HepG2 (cell line): ENCODE data around the gene CKMT1A. TPM values are rescaled to one million over a fixed set of nuclear protein-coding genes. Genes with fewer than 3 reads are reported as not detected.

Experiments used
- ATAC-seq: fragments of 200-7000 bp; cut with Tn5 transposase; 3 replicates; pipeline ENCODE4 v1.9.1; 2020; ENCODE audit warnings: mild to moderate bottlenecking, moderate library complexity
- BruUV-seq: library from RNA; stranded (reverse); fragments of 400-500 nt; replicated peaks from 2 replicates; lab custom pipeline; 2021; lab: Mats Ljungman, UMichigan
- CTCF ChIA-PET: fragments of 300-600 bp; formaldehyde crosslinking; extraction: SDS; loops from one replicate; lab custom pipeline; 2021; ENCODE audit warnings: low total read pairs, inconsistent platforms, low intra/inter-chr PET ratio; lab: Yijun Ruan, JAX
- POLR2A ChIA-PET: fragments of 350-600 bp; sonication (Branson Sonifier 250); formaldehyde crosslinking; loops from one replicate; lab custom pipeline; 2020; ENCODE audit warnings: antibody characterized with exemption, inconsistent platforms; lab: Yijun Ruan, JAX
- DNase-seq: peaks from one replicate; pipeline ENCODE4 v3.0.0-alpha.2; 2015; ENCODE audit warnings: low spot score
- FAIRE-seq: peaks from 3 replicates; lab custom pipeline; 2011; peaks lifted over from hg19 to GRCh38; lab: Jason Lieb, UNC
- H2AFZ ChIP-seq: one replicate; pipeline ENCODE4 v1.6.1; 2011; ENCODE audit warnings: low read length, inconsistent platforms
- H3K27ac ChIP-seq: fragments of 300-600 bp; 3 replicates; pipeline ENCODE4 v1.8.0; 2011; ENCODE audit warnings: mixed run types, mild to moderate bottlenecking, mixed read lengths, low read length, inconsistent platforms; ENCODE audit not compliant: insufficient read depth; ENCODE audit errors: extremely low read length
- H3K27me3 ChIP-seq, 2 experiments: fragments of 200-600 bp in 1 of 2; 2 replicates in 1 of 2; 3 replicates in 1 of 2; pipeline versions ENCODE4 v1.6.0 to v1.8.0; 2011; ENCODE audit warnings: low read length in 2 of 2, mild to moderate bottlenecking in 2 of 2, moderate library complexity in 2 of 2, inconsistent platforms in 1 of 2; ENCODE audit not compliant: insufficient read depth in 2 of 2, control insufficient read depth in 1 of 2
- H3K36me3 ChIP-seq, 2 experiments: fragments of 200-600 bp in 1 of 2; replicated peaks in 1 of 2; 2 replicates in 1 of 2; 3 replicates in 1 of 2; pipeline versions ENCODE4 v1.5.1 to v1.8.0; 2011; ENCODE audit warnings: low read length in 2 of 2, inconsistent platforms in 1 of 2; ENCODE audit not compliant: insufficient read depth in 2 of 2, control insufficient read depth in 1 of 2
- H3K4me1 ChIP-seq: 2 replicates; pipeline ENCODE4 v1.5.1; 2012; ENCODE audit warnings: low read length, inconsistent platforms; ENCODE audit not compliant: insufficient read depth
- H3K4me2 ChIP-seq: 2 replicates; pipeline ENCODE4 v1.6.0; 2011; ENCODE audit warnings: low read depth, low read length, inconsistent platforms
- H3K4me3 ChIP-seq, 3 experiments: fragments of 200-600 bp in 1 of 3; sonication (generic), shearing (Covaris generic) in 1 of 3; replicated peaks in 1 of 3; 2 replicates each; pipeline ENCODE4 v1.5.1; 2011 to 2016; ENCODE audit warnings: low read length in 3 of 3, inconsistent platforms in 2 of 3, low read depth in 2 of 3, mild to moderate bottlenecking in 2 of 3, control low read depth in 1 of 3, mixed read lengths in 1 of 3; ENCODE audit not compliant: insufficient read depth in 1 of 3
- H3K79me2 ChIP-seq: one replicate; pipeline ENCODE4 v1.6.1; 2011; ENCODE audit warnings: low read length, inconsistent platforms; ENCODE audit not compliant: insufficient read depth
- H3K9ac ChIP-seq: 2 replicates; pipeline ENCODE4 v1.6.0; 2011; ENCODE audit warnings: mild to moderate bottlenecking, low read depth, low read length, inconsistent platforms; ENCODE audit not compliant: insufficient read depth
- H3K9me3 ChIP-seq: 2 replicates; pipeline ENCODE4 v1.5.1; 2012; ENCODE audit warnings: mild to moderate bottlenecking, low read length
- H4K20me1 ChIP-seq: 2 replicates; pipeline ENCODE4 v1.6.0; 2011; ENCODE audit warnings: inconsistent platforms, mild to moderate bottlenecking, low read length, moderate library complexity; ENCODE audit not compliant: insufficient read depth
- BRD4 ChIP-seq: sonication (generic); formaldehyde crosslinking; IDR thresholded peaks from 2 replicates; pipeline ENCODE4 v1.4.0; 2020; ENCODE audit warnings: missing genetic modification reagents
- DNMT3B ChIP-seq: conservative IDR thresholded peaks from 2 replicates; pipeline ENCODE4 v1.6.1; 2016; ENCODE audit warnings: missing biosample characterization, control low read depth
- PITX1 ChIP-seq: sonication (generic); formaldehyde crosslinking; IDR thresholded peaks from 2 replicates; pipeline ENCODE4 v1.5.1; 2020; ENCODE audit warnings: mild to moderate bottlenecking, missing genetic modification reagents
- SMARCE1 ChIP-seq: fragments of 450-650 bp; IDR thresholded peaks from 2 replicates; pipeline ENCODE4 v1.6.1; 2017; ENCODE audit warnings: borderline replicate concordance
- ZNF510 ChIP-seq: sonication (generic); formaldehyde crosslinking; IDR thresholded peaks from 2 replicates; pipeline ENCODE4 v1.4.0; 2020; ENCODE audit warnings: low read depth, mild to moderate bottlenecking, missing genetic modification reagents
- WGBS: methylation state at CpG from one replicate; pipeline ENCODE4 v1.1.6; 2017; ENCODE audit warnings: low lambda C conversion rate; 5-methylcytosine and 5-hydroxymethylcytosine counted together
- in situ Hi-C: cut with HindIII; loops from 2 replicates; pipeline ENCODE4 v1.10.0; 2017; ENCODE audit warnings: low pct_unique_long_range_greater_than_20kb; ENCODE audit not compliant: extremely low pct_ligation_motif_present
- intact Hi-C: fragments of 100-400 bp; cut with micrococcal nuclease; formaldehyde crosslinking; loops from one replicate; pipeline ENCODE4 v1.10.0; 2022; ENCODE audit not compliant: unreplicated experiment
- polyA plus RNA-seq, 8 experiments: library from polyadenylated mRNA; depleted of rRNA in 3 of 8; stranded (reverse) in 7 of 8; unstranded in 1 of 8; fragments of >200 nt; fragmentation: Illumina TruSeq in 4 of 8; extraction: Trizol in 4 of 8; gene quantifications; 2 replicates each; pipeline versions ENCODE4 v1.2.1 to v1.2.3, GENCODE V29; 2011 to 2016; ENCODE audit warnings: low read depth in 4 of 8, missing spikeins in 1 of 8, mixed read lengths in 1 of 8; ENCODE audit not compliant: insufficient read depth in 1 of 8
- total RNA-seq, 5 experiments: library from RNA; depleted of rRNA; stranded (reverse); fragments of >200 nt; fragmentation: Illumina TruSeq; extraction: Trizol; gene quantifications; 2 replicates each; pipeline ENCODE4 v1.2.3, GENCODE V29; 2016; ENCODE audit warnings: low read depth in 1 of 5
- TF ChIP-seq, protein P1 (sequence below): sonication (generic); formaldehyde crosslinking; IDR thresholded peaks from 2 replicates; pipeline ENCODE4 v1.4.0; 2020; ENCODE audit warnings: missing genetic modification reagents
- TF ChIP-seq, protein P2 (sequence below): sonication (generic); formaldehyde crosslinking; IDR thresholded peaks from 2 replicates; pipeline ENCODE4 v1.8.0; 2022; ENCODE audit warnings: missing genetic modification reagents, low read depth, mild to moderate bottlenecking, borderline replicate concordance

CKMT1A gene
- total and polyA plus RNA-seq, 2 of the 13 experiments (the other 11 are each of a cell fraction or from before 2014, with no cell fraction given) = 0.13 to 0.46 TPM

DNA sequence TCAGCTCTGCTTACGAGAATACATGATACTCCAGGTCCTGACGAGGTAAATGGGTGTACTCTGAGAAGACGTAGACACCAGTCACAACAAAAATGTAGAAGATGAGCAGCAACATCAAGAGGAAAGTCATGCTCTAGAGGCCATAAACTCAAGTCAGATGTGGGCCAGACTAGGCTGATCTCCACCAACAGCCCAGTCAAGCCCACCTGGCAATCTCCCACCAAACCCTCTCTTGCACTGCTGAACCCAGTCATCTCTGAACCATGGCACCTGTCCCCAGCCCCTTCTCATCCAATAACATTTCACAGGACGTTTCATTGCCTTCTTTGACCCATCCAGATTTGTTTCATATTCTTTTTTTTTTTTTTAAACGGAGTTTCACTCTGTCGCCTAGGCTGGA, 41.8 kb downstream of the CKMT1A start:
- Histone ChIP-seq H4K20me1 (no peaks in the 10 kb centered on the region), H3K4me1 (no peaks in the 10 kb centered on the region), H3K4me3 (no peak overlapping the region), H3K27me3 (no peaks in the 10 kb centered on the region), H3K79me2 (no peaks in the 10 kb centered on the region), H3K4me2 (no peak overlapping the region), H3K27ac (no peak overlapping the region), H3K9me3 (no peaks in the 10 kb centered on the region), H3K9ac (no peak overlapping the region), H3K36me3 (no peaks in the 10 kb centered on the region), H2AFZ (no peak overlapping the region)
- POLR2A ChIA-PET = no interaction called here
- in situ Hi-C loops (no loop called here), intact Hi-C loops (no loop called here)
- DNase-seq (no peak), ATAC-seq (no peak), FAIRE-seq (no peak)
- CTCF ChIA-PET = no interaction called here
- WGBS = 75% methylated on average over 6 of the region's 6 CpGs
- no TSS peak for BruUV-seq
- no peak for TF ChIP-seq ZNF510 (CRISPR knock-in tag)
- TF ChIP-seq, protein P1, sequence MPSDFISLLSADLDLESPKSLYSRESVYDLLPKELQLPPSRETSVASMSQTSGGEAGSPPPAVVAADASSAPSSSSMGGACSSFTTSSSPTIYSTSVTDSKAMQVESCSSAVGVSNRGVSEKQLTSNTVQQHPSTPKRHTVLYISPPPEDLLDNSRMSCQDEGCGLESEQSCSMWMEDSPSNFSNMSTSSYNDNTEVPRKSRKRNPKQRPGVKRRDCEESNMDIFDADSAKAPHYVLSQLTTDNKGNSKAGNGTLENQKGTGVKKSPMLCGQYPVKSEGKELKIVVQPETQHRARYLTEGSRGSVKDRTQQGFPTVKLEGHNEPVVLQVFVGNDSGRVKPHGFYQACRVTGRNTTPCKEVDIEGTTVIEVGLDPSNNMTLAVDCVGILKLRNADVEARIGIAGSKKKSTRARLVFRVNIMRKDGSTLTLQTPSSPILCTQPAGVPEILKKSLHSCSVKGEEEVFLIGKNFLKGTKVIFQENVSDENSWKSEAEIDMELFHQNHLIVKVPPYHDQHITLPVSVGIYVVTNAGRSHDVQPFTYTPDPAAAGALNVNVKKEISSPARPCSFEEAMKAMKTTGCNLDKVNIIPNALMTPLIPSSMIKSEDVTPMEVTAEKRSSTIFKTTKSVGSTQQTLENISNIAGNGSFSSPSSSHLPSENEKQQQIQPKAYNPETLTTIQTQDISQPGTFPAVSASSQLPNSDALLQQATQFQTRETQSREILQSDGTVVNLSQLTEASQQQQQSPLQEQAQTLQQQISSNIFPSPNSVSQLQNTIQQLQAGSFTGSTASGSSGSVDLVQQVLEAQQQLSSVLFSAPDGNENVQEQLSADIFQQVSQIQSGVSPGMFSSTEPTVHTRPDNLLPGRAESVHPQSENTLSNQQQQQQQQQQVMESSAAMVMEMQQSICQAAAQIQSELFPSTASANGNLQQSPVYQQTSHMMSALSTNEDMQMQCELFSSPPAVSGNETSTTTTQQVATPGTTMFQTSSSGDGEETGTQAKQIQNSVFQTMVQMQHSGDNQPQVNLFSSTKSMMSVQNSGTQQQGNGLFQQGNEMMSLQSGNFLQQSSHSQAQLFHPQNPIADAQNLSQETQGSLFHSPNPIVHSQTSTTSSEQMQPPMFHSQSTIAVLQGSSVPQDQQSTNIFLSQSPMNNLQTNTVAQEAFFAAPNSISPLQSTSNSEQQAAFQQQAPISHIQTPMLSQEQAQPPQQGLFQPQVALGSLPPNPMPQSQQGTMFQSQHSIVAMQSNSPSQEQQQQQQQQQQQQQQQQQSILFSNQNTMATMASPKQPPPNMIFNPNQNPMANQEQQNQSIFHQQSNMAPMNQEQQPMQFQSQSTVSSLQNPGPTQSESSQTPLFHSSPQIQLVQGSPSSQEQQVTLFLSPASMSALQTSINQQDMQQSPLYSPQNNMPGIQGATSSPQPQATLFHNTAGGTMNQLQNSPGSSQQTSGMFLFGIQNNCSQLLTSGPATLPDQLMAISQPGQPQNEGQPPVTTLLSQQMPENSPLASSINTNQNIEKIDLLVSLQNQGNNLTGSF (CRISPR knock-in tag) = no peak
- TF ChIP-seq PITX1 (CRISPR knock-in tag) = no peak
- TF ChIP-seq DNMT3B (CRISPR knock-in tag) = no peak
- no peak for TF ChIP-seq SMARCE1
- TF ChIP-seq, protein P2, sequence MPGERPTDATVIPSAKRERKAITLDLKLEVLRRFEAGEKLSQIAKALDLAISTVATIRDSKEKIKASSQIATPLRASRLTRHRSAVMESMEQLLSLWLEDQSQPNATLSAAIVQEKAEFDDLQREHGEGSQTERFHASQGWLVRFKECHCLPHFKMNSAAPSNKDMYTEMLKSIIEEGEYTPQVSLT (CRISPR knock-in tag) = no peak
- TF ChIP-seq BRD4 = no peak
